Measurements from ENCODE around the gene SMOC2.

DNA sequence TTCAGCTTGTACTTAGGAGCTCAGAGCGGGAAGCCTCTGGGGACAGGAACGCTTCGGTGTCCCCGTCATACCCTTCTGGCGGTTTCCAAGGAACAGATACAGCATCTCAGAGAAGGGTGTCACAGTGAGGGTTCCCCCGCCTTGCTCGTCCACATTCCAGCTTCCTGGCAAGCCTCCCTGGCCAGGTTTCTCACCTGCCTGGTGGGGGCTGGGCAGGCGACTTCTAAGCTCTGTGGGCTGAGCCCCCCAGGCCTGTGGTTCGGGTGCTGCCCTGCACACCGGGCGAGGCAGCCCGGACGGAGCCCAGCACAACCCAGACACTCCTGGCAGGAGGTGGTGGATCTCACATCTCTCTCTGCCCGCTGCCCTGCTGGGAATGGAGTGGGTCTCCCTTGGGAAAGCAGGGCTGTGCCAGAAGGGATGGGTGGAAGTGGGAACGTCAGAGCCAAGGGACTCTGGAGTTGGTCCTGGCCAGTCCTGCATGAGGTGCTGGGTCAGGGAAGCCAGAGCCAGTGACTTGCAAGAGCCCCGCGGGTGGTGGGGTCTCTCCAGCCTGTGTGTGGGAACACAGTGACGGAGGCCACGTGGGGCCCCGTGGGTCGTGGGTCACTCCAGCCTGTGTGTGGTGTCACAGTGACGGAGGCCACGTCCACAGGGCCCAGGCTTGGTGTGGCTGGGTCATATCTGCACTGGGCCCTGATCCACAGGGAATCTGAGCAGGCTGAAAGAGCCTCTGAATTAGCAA lies 47.7 kb upstream of the SMOC2 start:
- TF ChIP-seq GATA2 (IDR thresholded peaks at IDR 0.05; ENCODE audit: low read depth, low read length) (no peak), GATA3 (IDR thresholded peaks at IDR 0.05; ENCODE audit: low read depth, low read length) (no peak)

Measured in SH-SY5Y (cell line).